GM04503 (cell line): Measurements from ENCODE around the gene NRSN1.
"Not testable (repeated sequence)": the region's sequence is repeated elsewhere in the genome, so short reads cannot be mapped to it uniquely, and the experiment has no call there.

Experiments used
- DNase-seq: peaks from one replicate; pipeline ENCODE4 v3.0.0-alpha.2; 2012; ENCODE audit warnings: low read depth

Gene NRSN1

DNA sequence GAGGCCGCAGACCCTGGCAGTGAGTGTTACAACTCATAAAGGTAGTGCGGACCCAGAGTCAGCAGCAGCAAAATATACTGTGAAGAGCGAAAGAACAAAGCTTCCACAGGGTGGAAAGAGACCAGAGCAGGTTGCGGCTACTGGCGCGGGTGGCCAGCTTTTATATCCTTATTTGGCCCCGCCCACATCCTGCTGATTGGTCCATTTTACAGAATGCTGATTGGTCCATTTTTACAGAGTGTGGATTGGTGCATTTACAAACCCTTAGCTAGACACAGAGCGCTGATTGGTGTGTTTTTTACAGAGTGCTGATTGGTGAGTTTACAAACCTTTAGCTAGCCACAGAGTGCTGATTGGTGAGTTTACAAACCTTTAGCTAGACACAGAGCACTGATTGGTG lies 16.7 kb downstream of the NRSN1 start:
- not testable (repeated sequence) for DNase-seq

DNA sequence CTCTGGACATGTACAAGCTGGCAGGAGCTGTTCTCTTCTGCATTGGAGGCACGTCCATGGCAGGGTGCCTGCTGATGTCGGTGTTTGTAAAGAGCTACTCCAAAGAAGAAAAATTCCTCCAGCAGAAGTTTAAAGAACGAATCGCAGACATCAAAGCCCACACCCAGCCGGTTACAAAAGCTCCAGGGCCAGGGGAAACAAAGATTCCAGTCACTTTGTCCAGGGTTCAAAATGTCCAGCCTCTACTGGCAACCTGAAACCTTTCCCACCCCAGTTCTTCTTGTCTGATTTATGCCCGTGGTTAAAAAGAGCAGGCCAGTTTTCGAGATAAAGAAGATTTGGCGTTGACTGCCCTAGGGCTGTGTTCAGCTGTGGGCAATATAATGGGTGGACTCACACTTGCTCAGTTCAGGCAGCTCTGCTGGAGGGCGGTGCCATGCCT lies 19.7 kb downstream of the NRSN1 start:
- no peak for DNase-seq

DNA sequence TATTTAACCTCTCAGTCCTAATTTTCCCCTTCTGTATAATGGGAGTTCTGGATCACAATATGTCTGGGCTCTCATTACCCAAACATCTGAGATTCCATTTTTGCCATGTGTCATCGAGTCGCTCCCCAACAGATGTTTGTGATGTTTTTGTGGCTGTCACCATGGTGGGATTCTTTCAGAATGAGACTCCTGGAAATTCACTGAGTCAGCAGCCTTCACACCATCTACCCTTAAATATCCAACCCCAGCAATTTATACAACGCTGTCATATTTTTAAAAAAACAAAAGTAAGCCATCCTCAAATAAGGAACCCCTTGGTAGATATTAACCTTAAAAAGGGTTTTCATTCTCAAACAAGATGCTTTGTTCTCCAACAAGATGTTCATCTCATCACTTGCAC lies 20.9 kb downstream of the NRSN1 start:
- DNase-seq: no peak

DNA sequence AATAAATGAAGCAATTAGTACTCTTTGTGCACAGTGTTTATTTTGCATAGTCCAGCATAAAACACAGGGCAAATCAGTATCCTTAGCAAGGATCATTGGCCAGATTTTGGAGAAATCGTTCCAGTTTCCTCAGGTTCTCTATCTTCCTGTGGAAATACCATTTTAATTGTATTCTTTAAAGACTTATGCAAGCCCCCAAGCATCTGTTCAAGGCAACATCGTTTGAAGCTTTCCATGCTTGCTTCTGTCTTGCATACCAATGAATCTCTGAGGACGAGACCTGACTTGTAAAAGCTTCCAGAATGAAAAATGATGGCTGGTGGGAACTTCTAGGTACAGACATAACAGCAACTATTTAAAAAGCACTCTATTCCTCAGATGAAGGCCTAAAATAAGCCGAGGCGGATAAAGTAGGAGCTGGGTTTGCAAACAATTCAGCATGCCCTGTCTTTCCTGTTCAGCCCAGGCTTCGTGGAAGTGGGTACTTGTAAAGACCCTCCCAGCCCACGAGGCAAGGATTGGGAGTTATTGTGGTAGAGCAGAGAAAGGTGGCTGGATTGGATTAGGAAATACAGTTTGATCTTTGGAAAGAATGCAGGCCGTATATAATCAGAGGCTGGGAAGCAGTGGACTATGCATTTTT lies 21.6 kb downstream of the NRSN1 start:
- DNase-seq: no peak

DNA sequence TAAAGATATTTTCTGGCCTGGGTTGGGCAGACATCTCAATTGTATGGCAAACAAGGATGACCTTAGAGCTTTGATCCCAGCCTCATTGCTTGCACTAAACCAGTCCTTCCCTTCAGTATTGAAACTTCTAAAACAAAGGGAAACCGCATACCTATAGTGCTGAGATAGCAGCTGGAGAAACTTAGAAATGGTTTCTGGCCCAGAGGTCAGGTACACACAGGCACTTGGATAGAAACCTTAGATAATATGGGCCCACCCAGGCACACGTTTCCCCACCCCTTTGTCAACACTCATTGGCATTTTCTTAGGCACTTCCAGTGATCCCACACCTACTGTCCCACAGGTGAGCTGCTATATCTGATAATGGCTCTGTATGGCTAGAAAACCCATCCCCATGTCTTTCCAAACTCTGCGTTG lies 22.1 kb downstream of the NRSN1 start:
- no peak for DNase-seq

DNA sequence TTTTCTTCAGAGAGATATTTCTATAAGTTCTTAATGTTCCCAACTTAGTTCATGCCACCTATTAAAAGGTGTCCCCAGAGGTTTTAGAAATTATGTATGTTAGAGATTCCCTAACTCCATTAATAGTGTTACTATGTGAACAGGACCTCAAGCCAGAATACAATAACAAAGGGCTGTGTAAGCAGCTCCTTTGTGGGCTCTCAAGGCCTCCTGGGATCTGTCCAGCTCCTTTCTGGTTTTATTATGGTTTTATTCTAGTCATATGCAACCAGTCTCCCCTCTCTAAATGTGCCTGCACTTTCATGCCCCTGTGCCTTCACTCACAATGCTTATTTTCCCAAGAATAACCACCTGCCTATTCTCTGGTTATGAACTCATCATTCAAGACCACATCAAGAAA lies 22.7 kb downstream of the NRSN1 start:
- no peak for DNase-seq

DNA sequence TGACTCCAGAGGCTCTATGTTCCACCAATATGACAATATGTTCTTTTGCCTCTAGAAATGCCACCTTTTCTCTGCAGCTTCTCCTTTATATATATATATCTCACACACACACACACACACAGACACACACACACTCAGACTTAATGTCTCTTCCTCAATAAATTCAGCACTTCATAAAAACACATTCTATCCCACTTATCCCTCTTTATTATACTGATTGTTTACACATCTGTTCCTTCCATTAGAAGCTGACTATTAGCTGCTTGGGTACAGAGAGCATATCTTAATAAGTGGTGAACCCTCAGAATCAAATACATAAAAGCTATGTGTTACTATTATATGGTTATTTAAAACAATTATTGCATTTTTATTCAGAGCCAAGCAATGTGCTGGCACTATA lies 23.3 kb downstream of the NRSN1 start:
- no peak for DNase-seq

DNA sequence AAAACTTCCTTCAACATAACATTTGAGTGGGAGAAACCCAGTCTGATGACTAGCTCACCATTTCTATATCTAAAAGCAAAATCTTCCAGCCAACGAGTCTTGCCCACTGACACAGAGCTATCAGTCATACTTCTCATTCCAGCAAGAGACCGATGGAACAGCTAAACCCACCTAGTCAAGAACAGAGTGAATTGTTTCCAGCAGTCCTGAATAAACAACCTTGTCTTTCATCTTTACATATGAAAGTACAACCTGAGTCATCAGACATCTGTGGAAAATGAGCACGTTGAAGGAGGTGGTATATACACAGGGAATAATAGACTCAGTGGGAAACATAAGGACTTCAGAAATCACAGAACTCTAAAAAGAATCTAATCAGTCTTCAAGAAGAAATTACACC lies 23.8 kb downstream of the NRSN1 start:
- no peak for DNase-seq

DNA sequence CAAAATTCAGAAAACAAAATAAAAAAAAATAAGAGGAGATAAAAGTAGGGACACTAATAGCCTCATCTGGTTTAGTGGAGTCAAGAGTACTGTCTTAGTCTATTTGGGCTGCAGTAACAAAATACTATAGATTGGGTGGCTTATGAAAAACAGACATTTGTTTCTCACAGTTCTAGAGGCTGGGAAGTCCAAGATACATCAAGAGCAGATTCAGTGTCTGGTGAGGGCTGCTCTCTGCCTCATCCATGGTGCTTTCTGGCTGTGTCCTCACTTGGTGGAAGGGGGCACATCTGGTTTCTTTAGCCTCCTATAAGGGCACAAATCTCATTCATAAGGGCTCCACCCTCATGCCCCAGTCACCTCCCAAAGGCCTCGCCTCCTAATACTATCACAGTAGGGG lies 26.0 kb downstream of the NRSN1 start:
- no peak for DNase-seq

DNA sequence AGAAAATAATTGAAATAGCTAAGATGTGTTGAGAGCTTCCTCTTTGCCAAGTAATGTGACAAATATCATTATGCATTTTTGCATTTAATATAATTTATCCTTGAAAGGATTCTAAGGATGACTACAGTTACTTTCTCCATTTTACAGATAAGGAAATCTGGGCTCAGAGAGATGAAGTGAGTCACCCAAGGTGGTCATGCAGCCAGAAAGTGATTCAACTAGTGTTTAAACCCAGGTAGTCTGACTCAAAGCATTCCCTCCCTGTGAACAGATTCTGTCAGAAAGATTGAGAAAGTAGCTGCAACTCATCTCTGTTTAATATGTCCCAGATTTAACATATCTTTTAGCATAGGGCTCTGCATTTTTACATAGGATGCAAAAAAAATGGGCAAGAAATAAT lies 28.1 kb downstream of the NRSN1 start:
- DNase-seq: no peak

DNA sequence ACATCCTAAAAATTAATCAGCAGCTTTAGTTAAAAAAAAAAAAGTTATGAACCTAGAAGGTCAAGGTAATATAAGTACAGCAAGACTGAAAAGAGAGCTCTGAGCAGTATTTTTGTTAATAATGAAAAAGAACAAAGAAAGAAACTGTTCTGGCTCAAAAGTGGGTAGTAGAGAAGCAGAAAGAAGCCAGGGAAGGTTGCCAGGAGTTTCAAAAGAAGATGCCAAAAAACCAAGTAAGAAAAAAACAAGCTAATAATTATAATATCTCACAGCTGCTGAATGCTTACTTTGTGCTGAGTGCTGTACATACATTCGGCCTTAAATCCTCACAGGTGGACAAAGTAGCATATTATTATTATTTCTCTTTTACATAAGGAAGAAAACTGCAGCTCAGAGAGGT lies 31.9 kb downstream of the NRSN1 start:
- no peak for DNase-seq

DNA sequence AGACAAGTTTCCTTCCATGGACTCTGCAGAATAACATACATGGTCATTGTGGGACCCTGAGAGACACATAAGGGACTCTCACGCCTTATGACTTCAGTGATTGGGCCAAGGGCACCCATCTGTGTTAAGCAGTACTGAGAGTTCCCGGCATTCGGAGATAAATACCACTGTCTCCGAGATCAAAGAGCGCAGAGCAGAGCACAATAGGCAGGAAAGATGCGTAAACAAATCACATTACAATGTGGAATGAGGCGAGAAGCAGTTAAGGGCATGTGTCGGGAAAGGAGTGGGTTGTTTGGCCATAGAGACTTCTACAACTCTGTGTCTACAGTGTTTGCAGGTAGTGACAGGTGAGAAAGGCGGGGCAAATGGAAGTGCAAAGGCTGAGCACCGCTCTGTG lies 57.6 kb downstream of the NRSN1 start:
- DNase-seq: no peak

DNA sequence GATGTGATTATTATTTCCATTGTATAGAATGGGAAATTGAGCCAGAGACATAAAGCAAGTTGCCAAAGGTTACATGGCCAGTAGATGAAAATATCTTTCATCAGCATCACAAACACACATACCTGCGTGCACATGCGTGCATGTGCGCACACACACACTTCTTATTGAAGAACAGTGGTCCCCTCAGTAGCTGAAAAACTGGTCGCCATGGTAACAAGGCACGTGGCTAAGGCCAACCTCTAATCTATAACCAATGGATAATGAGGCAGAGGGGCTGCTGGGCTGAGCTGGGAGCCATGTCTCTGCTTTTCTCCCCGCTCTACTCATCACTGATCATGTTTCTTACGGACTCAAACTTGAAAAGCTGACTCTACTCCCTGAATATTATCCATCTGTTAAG lies 60.3 kb downstream of the NRSN1 start:
- no peak for DNase-seq

DNA sequence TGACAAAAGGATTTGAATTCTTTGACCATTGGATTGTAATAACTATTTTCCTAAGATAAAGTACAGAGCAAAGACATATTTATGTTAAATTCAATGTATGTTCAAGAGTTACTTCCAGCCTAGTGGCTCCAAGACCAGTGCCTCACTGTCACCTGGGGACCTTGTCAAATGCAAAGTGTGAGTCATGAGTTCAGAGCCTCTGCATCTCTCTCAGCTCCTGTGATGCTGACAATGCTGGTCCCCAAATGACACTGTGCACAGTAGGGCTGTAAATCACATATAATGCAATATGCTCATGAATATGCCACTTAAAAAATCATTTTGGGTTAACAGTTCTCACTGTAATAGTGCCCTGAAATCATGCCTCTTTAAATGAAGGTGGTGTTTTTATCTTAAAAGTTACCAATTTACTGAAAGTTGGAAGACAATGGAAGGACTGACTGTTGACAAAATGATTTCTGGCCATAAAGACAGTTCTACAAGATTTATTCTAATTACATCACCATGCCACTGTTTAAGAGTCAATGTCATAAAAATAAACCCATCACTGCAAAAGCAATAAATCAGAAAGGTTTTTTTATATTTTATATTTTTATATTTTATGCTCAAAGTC lies 62.1 kb downstream of the NRSN1 start:
- no peak for DNase-seq

DNA sequence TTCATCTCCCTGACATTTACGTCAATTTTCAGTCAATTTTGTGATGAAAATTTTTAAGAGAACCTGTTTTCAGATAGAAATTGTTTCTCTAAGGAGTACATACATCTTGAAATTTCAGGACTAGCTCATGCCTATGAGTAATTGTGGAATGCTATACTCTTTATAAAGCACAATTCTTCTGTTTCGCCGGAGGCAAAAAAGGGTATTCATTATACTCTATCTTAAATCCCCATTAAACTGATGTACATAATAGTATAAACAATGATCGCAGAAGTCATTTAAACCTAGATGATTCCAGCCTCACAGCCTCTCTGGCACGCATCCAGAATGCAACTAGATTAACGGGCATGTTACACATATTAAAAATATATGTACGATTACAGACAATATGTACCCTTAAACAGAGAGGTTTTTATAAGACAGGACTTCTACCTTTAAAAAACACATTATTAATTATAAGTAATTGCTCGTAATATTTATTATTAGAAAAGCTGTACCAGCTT lies 62.6 kb downstream of the NRSN1 start:
- DNase-seq: no peak

DNA sequence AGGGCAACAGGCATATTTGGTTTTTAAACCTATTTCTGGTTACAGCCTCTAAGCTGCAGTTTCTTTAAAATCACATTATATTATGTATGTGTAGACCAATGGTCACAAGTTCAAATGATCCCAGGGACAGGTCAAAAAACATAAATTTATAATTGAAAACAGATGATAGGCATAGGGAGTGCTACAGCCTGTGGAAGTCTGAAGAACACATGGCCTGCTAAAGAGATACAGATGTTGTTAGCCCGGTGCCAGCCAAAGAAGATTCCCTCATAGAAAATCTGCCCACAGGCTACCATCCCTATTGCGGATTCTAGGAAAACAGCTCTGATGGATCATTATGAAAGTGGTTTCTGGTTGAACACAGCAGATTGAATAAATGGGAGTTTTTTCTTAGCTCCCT lies 65.3 kb downstream of the NRSN1 start:
- DNase-seq: no peak

DNA sequence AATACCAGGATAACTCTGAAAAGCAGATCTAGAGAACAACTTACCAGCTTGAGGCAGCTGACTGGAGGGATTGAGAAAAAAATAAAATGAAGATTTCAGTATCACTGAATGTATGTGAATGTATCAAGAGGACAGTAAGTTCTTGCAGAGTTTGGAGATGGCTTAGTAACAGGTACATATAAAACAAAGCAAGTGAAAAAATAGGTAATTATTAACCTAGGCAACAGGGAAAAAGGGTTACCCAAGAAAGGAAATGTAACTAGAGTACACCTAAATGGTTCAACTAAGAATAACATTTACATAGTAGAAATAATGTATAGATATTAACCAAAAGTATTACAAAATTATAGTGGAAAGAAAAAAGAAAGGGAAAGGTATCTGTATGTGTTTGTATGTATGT lies 67.3 kb downstream of the NRSN1 start:
- no peak for DNase-seq

DNA sequence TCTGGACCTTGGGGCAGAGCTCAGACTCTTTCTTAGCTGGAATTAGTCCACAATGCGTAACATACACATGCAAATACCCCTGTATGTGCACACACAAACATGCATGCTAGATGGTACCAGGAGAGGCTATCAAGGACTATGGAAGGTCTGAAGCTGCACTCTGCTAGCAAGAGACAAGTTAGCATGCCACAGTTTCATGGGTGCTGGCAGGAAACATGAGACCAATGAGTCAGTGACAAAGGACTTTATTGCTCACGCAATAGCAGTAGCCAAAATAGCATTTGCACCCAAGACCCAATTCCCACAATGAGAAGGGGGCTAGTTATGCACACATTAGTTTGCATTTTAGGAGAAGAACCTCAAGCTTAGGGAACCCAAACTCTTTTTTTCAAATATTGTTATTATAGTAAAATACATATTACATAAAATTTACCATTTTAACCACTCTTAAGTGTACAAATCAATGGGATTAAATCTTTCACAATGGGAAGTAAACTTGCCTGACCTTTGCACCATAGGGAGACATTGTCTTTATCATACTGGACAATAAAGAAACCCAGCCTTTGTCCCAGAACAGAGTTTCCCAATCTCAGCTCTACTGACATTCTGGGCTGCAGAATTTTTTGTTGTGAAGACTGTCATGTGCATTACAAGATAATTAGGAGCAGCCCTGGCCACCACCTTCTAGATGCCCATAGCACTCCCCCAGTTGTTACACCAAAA lies 69.1 kb downstream of the NRSN1 start:
- no peak for DNase-seq

DNA sequence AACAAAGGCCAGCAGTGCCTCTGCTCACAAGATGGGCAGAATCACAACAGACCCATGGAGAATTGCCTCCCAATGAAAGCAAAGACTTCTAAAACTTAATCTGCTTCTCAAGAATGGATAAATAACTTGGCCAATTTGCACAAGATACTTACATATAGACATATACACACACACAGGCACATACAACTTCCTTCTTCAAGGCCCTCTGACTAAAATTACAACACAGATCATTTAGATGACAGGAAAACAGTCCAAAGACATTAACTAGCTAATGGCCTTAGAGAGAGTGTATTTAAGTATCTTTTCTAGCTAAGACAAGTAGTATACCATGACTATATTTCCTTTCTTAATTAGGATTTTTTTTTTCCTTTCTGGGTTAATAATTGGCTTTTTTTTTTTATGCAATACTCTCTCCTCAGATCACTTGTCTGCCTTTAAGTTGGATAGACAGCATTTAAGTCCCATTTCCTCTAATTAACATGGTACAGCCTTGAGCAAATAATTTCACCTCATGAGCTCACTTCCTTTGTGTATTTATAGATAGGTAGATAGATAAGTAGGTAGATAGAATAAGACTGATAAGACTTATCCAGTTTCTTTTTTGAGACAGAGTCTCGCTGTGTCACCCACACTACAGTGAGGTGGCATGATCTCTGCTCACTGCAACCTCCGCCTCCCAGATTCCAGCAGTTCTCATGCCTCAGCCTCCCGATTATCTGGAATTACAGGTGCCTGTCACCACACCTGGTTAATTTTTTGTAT lies 70.0 kb downstream of the NRSN1 start:
- DNase-seq: no peak
